Testis (tissue), 2 donors: Measurements from ENCODE around the gene CLPSL2.

Experiments used
- POLR2A ChIP-seq: fragments of 450-650 bp; IDR thresholded peaks from one replicate; pipeline ENCODE4 v1.6.1; 2017; ENCODE audit warnings: antibody characterized with exemption, mild to moderate bottlenecking, moderate library complexity
- TF ChIP-seq, protein P1 (sequence below), 3 experiments: fragments of 450-650 bp in 2 of 3; fragments of 200-600 bp in 1 of 3; sonication (generic) in 1 of 3; IDR thresholded peaks; one replicate each; pipeline ENCODE4 v1.5.1; 2016 to 2019; ENCODE audit warnings: antibody characterized with exemption in 3 of 3, mild to moderate bottlenecking in 2 of 3, moderate library complexity in 1 of 3

- no peak for TF ChIP-seq POLR2A
- TF ChIP-seq, protein P1, sequence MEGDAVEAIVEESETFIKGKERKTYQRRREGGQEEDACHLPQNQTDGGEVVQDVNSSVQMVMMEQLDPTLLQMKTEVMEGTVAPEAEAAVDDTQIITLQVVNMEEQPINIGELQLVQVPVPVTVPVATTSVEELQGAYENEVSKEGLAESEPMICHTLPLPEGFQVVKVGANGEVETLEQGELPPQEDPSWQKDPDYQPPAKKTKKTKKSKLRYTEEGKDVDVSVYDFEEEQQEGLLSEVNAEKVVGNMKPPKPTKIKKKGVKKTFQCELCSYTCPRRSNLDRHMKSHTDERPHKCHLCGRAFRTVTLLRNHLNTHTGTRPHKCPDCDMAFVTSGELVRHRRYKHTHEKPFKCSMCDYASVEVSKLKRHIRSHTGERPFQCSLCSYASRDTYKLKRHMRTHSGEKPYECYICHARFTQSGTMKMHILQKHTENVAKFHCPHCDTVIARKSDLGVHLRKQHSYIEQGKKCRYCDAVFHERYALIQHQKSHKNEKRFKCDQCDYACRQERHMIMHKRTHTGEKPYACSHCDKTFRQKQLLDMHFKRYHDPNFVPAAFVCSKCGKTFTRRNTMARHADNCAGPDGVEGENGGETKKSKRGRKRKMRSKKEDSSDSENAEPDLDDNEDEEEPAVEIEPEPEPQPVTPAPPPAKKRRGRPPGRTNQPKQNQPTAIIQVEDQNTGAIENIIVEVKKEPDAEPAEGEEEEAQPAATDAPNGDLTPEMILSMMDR (IDR thresholded peaks at IDR 0.05), result no peak
These were observed 14.3 kb downstream of the CLPSL2 start for GRCh38 chr6:35790683-35791082.
